ENCODE measurements around the gene SLC35E1.

DNA sequence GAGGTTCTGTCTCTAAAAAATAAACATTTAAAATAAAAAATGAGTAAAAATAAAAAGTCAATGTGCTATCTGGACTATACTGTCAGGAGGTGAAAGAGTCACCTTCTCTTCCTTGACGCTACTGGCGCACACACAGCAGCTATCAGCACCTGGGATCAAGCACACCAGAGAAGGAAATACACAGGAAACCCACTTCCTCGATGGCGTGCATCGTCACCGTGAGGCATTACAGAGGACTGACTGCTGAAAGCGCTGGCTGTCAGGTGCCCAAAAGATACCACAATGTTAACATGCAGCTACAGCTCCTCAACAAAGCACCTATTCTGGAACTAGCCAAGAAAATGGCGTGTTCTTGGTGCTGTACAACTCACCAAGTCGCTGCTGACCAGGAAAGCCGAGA is 6.1 kb downstream of the SLC35E1 start:
- TF ChIP-seq, protein P1, sequence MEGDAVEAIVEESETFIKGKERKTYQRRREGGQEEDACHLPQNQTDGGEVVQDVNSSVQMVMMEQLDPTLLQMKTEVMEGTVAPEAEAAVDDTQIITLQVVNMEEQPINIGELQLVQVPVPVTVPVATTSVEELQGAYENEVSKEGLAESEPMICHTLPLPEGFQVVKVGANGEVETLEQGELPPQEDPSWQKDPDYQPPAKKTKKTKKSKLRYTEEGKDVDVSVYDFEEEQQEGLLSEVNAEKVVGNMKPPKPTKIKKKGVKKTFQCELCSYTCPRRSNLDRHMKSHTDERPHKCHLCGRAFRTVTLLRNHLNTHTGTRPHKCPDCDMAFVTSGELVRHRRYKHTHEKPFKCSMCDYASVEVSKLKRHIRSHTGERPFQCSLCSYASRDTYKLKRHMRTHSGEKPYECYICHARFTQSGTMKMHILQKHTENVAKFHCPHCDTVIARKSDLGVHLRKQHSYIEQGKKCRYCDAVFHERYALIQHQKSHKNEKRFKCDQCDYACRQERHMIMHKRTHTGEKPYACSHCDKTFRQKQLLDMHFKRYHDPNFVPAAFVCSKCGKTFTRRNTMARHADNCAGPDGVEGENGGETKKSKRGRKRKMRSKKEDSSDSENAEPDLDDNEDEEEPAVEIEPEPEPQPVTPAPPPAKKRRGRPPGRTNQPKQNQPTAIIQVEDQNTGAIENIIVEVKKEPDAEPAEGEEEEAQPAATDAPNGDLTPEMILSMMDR (IDR thresholded peaks at IDR 0.05): no peak
- TF ChIP-seq POLR2A (IDR thresholded peaks at IDR 0.05): no peak

Data from transverse colon (tissue), 3 donors.